SU-DHL-6 (cell line): ENCODE results near the gene VEGFA.

Source experiments
- H2AFZ ChIP-seq: fragments of 200-600 bp; sonication (generic); 2 replicates; pipeline ENCODE4 v1.6.1; 2014; ENCODE audit warnings: low read depth, mild to moderate bottlenecking, moderate library complexity, mixed read lengths, antibody characterized with exemption, low read length; ENCODE audit not compliant: severe bottlenecking
- H3F3A ChIP-seq: fragments of 200-600 bp; shearing (Covaris generic); 2 replicates; pipeline ENCODE4 v1.6.0; 2016; ENCODE audit warnings: antibody characterized with exemption, mild to moderate bottlenecking; ENCODE audit not compliant: insufficient read depth
- H3K27ac ChIP-seq: fragments of 200-600 bp; sonication (generic); 2 replicates; pipeline ENCODE4 v1.5.1; 2016; ENCODE audit warnings: low read depth, mild to moderate bottlenecking, low read length, moderate library complexity, mixed read lengths
- H3K27me3 ChIP-seq: fragments of 200-600 bp; sonication (generic), shearing (Covaris generic); 2 replicates; pipeline ENCODE4 v1.6.0; 2014; ENCODE audit warnings: mild to moderate bottlenecking, low read length
- H3K36me3 ChIP-seq: fragments of 200-600 bp; sonication (generic); 2 replicates; pipeline ENCODE4 v1.6.1; 2014; ENCODE audit warnings: mild to moderate bottlenecking, low read length, mixed read lengths
- H3K4me2 ChIP-seq: fragments of 300-600, 200-600 bp; shearing (Covaris generic), sonication (generic); 2 replicates; pipeline ENCODE4 v1.6.0; 2014; ENCODE audit warnings: low read length, low read depth, mild to moderate bottlenecking; ENCODE audit not compliant: poor library complexity, severe bottlenecking
- H3K4me3 ChIP-seq: fragments of 200-600 bp; sonication (generic); 2 replicates; pipeline ENCODE4 v1.5.1; 2014; ENCODE audit warnings: antibody characterized with exemption, low read length, mild to moderate bottlenecking, mixed read lengths; ENCODE audit not compliant: insufficient read depth, poor library complexity, severe bottlenecking
- H3K79me2 ChIP-seq: fragments of 200-600 bp; sonication (generic); 2 replicates; pipeline ENCODE4 v1.6.1; 2014; ENCODE audit warnings: mild to moderate bottlenecking, low read length, moderate library complexity; ENCODE audit not compliant: insufficient read depth
- H3K9ac ChIP-seq: fragments of 200-600 bp; sonication (generic); 2 replicates; pipeline ENCODE4 v1.7.0; 2014; ENCODE audit warnings: mild to moderate bottlenecking, low read length
- H3K9me2 ChIP-seq: fragments of 200-600 bp; sonication (generic); replicated peaks from 2 replicates; pipeline ENCODE4 v1.6.1; 2014; ENCODE audit warnings: low read length; ENCODE audit not compliant: insufficient read depth
- H3K9me3 ChIP-seq: fragments of 200-600 bp; sonication (generic); 2 replicates; pipeline ENCODE4 v1.6.1; 2014; ENCODE audit warnings: low read length, mixed read lengths; ENCODE audit not compliant: insufficient read depth
- H4K20me1 ChIP-seq: fragments of 200-600 bp; sonication (generic); 2 replicates; pipeline ENCODE4 v1.6.1; 2014; ENCODE audit warnings: low read depth, mild to moderate bottlenecking, antibody characterized with exemption, low read length, moderate library complexity, mixed read lengths
- EZH2phosphoT487 ChIP-seq: fragments of 200-600 bp; sonication (generic), shearing (Covaris generic); conservative IDR thresholded peaks from 2 replicates; pipeline ENCODE4 v1.6.1; 2018; ENCODE audit warnings: mild to moderate bottlenecking, antibody characterized with exemption, low read length, moderate library complexity, mixed read lengths
- TF ChIP-seq, protein P1 (sequence below): fragments of 200-600 bp; sonication (generic); IDR thresholded peaks from one replicate; pipeline ENCODE4 v1.5.1; 2017; ENCODE audit warnings: antibody characterized with exemption, mild to moderate bottlenecking, low read length, moderate library complexity; ENCODE audit not compliant: insufficient read depth, poor library complexity, severe bottlenecking

VEGFA gene

DNA sequence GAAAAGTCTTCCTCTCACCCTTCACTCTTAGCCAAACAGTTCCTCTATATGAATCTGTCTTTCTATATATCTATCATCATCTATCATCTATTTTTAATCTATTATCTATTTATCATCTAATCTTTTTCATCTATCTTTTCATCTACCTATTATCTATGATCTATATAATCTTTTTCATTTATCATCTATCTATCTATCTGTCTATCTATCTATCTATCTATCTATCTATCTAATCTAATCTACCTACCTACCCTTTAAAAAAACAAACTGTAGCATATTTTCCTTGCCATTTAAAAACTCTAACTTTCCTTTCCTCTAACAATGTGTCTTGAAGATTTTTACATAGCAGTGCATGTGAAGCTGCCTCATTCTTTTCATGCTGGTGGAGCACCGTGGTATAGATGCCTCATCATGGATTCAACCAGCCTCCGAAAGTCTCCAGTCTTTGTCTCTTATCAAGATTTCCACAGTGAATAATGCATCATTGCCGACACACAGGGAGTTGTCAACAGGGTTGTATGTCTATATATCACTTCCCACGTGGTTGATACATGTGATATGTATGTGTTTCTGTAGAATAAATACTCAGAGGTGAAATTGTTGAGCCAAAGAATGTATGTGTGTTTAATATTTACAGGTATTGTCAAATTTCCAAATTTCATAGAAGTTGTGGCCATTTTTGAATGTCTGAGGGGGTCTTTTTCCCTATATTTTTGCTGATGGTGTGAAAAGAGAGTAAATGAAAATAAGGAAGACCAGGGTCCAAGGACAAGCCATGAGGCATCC, 51.3 kb downstream of the VEGFA start:
- H3K9ac ChIP-seq: no peak overlapping the region
- H3K4me3 ChIP-seq: no peak overlapping the region
- H3K27me3 ChIP-seq: no peaks in the 10 kb centered on the region
- TF ChIP-seq, protein P1, sequence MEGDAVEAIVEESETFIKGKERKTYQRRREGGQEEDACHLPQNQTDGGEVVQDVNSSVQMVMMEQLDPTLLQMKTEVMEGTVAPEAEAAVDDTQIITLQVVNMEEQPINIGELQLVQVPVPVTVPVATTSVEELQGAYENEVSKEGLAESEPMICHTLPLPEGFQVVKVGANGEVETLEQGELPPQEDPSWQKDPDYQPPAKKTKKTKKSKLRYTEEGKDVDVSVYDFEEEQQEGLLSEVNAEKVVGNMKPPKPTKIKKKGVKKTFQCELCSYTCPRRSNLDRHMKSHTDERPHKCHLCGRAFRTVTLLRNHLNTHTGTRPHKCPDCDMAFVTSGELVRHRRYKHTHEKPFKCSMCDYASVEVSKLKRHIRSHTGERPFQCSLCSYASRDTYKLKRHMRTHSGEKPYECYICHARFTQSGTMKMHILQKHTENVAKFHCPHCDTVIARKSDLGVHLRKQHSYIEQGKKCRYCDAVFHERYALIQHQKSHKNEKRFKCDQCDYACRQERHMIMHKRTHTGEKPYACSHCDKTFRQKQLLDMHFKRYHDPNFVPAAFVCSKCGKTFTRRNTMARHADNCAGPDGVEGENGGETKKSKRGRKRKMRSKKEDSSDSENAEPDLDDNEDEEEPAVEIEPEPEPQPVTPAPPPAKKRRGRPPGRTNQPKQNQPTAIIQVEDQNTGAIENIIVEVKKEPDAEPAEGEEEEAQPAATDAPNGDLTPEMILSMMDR: no peak
- TF ChIP-seq EZH2phosphoT487: no peak
- H3K79me2 ChIP-seq: no peaks in the 10 kb centered on the region
- H4K20me1 ChIP-seq: no peaks in the 10 kb centered on the region
- no peak overlapping the region for H3K4me2 ChIP-seq
- H3F3A ChIP-seq: no peaks in the 10 kb centered on the region
- H3K9me3 ChIP-seq: no peaks in the 10 kb centered on the region
- no peaks in the 10 kb centered on the region for H3K9me2 ChIP-seq
- H3K27ac ChIP-seq: no peak overlapping the region
- H3K36me3 ChIP-seq: no peaks in the 10 kb centered on the region
- no peak overlapping the region for H2AFZ ChIP-seq

DNA sequence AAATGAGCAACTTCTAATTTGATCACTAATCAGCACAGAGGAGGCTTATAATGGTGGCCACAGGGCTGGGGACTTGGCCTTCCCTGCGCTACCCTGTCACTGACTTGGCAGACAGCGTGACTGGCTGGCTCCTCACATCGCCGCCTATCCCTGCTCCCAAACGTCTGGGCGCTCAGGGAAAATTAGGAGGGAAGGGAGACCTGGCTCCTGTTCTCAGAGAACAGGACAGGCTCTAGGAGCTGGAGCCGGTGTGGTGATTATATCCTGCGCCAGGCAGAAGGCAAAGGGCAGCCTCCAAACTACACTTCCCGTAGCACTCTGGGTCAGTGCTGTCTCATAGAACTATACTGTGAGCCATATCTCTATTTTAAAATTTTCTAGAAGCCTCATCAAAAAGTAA, 53.4 kb downstream of the VEGFA start:
- Histone ChIP-seq H3K4me3 (no peak overlapping the region), H4K20me1 (no peaks in the 10 kb centered on the region), H2AFZ (no peak overlapping the region), H3K79me2 (no peaks in the 10 kb centered on the region), H3F3A (no peaks in the 10 kb centered on the region), H3K36me3 (no peaks in the 10 kb centered on the region), H3K9ac (no peak overlapping the region), H3K4me2 (no peak overlapping the region), H3K9me2 (no peaks in the 10 kb centered on the region), H3K9me3 (no peaks in the 10 kb centered on the region), H3K27ac (no peak overlapping the region), H3K27me3 (no peaks in the 10 kb centered on the region)
- TF ChIP-seq, protein P1: no peak
- TF ChIP-seq EZH2phosphoT487: no peak

GRCh38 chr6:43823879-43824702, 54.1 kb downstream of the VEGFA start:
- Histone ChIP-seq H3K27ac (no peak overlapping the region), H3K9ac (no peak overlapping the region), H3K27me3 (no peaks in the 10 kb centered on the region), H3K4me2 (no peak overlapping the region), H3K36me3 (no peaks in the 10 kb centered on the region), H3K4me3 (no peak overlapping the region), H4K20me1 (no peaks in the 10 kb centered on the region), H3K79me2 (no peaks in the 10 kb centered on the region), H3K9me3 (no peaks in the 10 kb centered on the region), H2AFZ (no peak overlapping the region), H3F3A (no peaks in the 10 kb centered on the region), H3K9me2 (no peaks in the 10 kb centered on the region)
- no peak for TF ChIP-seq EZH2phosphoT487
- TF ChIP-seq, protein P1: no peak
